Measurements from ENCODE around the gene RHEBL1.

- TF ChIP-seq POLR2A (IDR thresholded peaks at IDR 0.05) (no peak), CTCF (IDR thresholded peaks at IDR 0.05) (no peak), EP300 (IDR thresholded peaks at IDR 0.05) (no peak)
Observed at GRCh38 chr12:49094160-49094974, 24.6 kb upstream of the RHEBL1 start, which contains the start of gene DHH.

Measured in ovary (tissue), 3 donors.